Cardiac muscle cell (in vitro differentiated cells and primary cell): ENCODE data around the gene TENT5C. TPM values are rescaled to one million over a fixed set of nuclear protein-coding genes. Genes with fewer than 3 reads are reported as not detected.

ENCODE experiments used
- DNase-seq, 2 donors: peaks; one replicate each; pipeline versions ENCODE4 v3.0.0 to v3.0.0-alpha.2; 2010 to 2017; ENCODE audit warnings: low read depth in 1 of 2, low spot score in 1 of 2
- H3K27ac ChIP-seq: fragments of 200-600 bp; sonication (generic); 2 replicates; pipeline ENCODE4 v1.5.1; 2016
- H3K27me3 ChIP-seq: fragments of 200-600 bp; sonication (generic); 2 replicates; pipeline ENCODE4 v1.6.0; 2016; ENCODE audit warnings: control low read depth
- H3K36me3 ChIP-seq: fragments of 200-600 bp; sonication (generic); 2 replicates; pipeline ENCODE4 v1.5.1; 2016; ENCODE audit warnings: control low read depth
- H3K4me1 ChIP-seq: fragments of 200-600 bp; sonication (generic); 2 replicates; pipeline ENCODE4 v1.8.1; 2017; ENCODE audit warnings: low read depth, mild to moderate bottlenecking, mixed run types
- H3K4me3 ChIP-seq: fragments of 200-600 bp; sonication (generic); 2 replicates; pipeline ENCODE4 v1.5.1; 2016; ENCODE audit warnings: mild to moderate bottlenecking
- H3K9me3 ChIP-seq: fragments of 200-600 bp; sonication (generic); 2 replicates; pipeline ENCODE4 v1.5.1; 2017; ENCODE audit warnings: low read depth, mild to moderate bottlenecking, control low read depth
- polyA plus RNA-seq: library from polyadenylated mRNA; unstranded; fragments of >200 nt; fragmentation: Nextera tagmentation; extraction: Ambion mirVana; gene quantifications from 2 replicates; pipeline ENCODE4 v1.2.1, GENCODE V29; 2016
- total RNA-seq: library from RNA; depleted of rRNA; stranded (reverse); fragments of >200 nt; gene quantifications from 2 replicates; pipeline ENCODE4 v1.2.3, GENCODE V29; 2016
- TF ChIP-seq, protein P1 (sequence below): IDR thresholded peaks from 2 replicates; pipeline ENCODE4 v1.5.1; 2012; ENCODE audit warnings: low read depth, mild to moderate bottlenecking, low read length

TENT5C gene
- total and polyA plus RNA-seq, 2 experiments from 2014 or later: 0.63 to 1.1 TPM

DNA sequence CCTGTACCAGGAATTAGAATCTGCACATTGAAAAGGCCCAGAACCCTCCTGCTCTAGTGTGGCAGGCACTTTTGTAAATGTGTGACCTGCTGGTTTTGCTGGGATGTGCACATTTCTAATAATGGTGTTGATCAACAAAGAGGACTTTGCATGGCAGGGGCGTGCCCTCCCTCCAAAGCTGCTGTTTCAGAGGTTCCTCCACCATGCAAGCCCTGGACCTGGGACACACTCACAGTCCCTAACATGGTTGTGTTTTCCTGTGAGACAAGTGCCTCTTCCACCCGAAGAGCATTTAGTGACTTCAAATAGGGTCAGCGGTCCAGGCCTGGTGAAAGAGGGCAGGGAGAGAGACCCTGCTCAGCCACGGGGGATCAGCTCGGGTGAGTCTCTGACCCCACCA is 28.1 kb downstream of the TENT5C start:
- no peaks in the 10 kb centered on the region for H3K27me3 ChIP-seq
- H3K36me3 ChIP-seq: no peaks in the 10 kb centered on the region
- no peak overlapping the region for H3K4me3 ChIP-seq
- TF ChIP-seq, protein P1, sequence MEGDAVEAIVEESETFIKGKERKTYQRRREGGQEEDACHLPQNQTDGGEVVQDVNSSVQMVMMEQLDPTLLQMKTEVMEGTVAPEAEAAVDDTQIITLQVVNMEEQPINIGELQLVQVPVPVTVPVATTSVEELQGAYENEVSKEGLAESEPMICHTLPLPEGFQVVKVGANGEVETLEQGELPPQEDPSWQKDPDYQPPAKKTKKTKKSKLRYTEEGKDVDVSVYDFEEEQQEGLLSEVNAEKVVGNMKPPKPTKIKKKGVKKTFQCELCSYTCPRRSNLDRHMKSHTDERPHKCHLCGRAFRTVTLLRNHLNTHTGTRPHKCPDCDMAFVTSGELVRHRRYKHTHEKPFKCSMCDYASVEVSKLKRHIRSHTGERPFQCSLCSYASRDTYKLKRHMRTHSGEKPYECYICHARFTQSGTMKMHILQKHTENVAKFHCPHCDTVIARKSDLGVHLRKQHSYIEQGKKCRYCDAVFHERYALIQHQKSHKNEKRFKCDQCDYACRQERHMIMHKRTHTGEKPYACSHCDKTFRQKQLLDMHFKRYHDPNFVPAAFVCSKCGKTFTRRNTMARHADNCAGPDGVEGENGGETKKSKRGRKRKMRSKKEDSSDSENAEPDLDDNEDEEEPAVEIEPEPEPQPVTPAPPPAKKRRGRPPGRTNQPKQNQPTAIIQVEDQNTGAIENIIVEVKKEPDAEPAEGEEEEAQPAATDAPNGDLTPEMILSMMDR: no peak
- no peak overlapping the region for H3K27ac ChIP-seq
- H3K4me1 ChIP-seq: peaks cover 14% of the 10 kb centered on the region
- no peaks in the 10 kb centered on the region for H3K9me3 ChIP-seq
- DNase-seq: no peak

DNA sequence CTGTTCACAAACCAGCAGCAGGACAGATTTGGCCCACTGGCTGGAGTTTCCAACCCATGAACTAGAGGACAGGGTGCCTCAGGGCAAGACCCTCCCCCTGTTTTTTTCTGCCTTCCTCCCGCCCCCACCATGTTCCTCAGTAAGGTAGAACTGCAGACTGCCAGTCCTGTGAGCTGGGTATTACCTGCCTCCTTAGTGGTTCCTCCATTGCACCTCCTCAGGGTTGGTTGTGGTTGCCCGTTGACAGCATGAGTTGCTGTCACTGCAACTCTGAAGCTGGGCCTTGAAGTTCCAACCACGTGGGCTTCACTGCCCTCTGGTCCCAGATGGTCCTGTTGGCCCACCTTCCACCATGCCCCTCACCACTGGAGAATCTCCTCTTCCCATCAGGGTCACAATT is 28.8 kb downstream of the TENT5C start:
- TF ChIP-seq, protein P1: no peak
- H3K4me3 ChIP-seq: no peak overlapping the region
- H3K4me1 ChIP-seq: peaks cover 14% of the 10 kb centered on the region
- H3K9me3 ChIP-seq: no peaks in the 10 kb centered on the region
- DNase-seq: no peak
- no peaks in the 10 kb centered on the region for H3K27me3 ChIP-seq
- H3K27ac ChIP-seq: no peak overlapping the region
- no peaks in the 10 kb centered on the region for H3K36me3 ChIP-seq

DNA sequence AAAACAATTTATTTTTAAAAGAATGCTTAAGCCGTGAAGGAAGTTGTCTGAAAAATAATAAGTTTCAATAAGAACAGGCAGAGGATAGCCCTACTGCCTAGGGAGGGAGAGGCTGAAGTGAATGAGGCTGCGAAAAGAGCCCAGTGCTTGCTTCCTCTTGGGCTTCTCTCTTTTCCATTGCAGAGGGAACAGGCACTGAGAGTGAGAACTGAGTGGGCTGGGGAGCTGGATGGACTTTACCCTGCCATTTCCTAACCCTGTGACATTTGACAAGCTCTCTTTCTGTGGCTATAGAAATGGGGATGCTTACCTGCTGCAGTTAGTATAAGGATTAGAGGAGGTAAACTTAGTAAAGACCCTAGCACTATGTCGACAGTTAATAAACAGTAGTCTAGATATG is 30.0 kb downstream of the TENT5C start:
- DNase-seq: no peak
- Histone ChIP-seq H3K27ac (no peak overlapping the region), H3K4me3 (no peak overlapping the region), H3K36me3 (no peaks in the 10 kb centered on the region), H3K4me1 (peaks cover 12% of the 10 kb centered on the region), H3K27me3 (no peaks in the 10 kb centered on the region), H3K9me3 (no peaks in the 10 kb centered on the region)
- TF ChIP-seq, protein P1: no peak

DNA sequence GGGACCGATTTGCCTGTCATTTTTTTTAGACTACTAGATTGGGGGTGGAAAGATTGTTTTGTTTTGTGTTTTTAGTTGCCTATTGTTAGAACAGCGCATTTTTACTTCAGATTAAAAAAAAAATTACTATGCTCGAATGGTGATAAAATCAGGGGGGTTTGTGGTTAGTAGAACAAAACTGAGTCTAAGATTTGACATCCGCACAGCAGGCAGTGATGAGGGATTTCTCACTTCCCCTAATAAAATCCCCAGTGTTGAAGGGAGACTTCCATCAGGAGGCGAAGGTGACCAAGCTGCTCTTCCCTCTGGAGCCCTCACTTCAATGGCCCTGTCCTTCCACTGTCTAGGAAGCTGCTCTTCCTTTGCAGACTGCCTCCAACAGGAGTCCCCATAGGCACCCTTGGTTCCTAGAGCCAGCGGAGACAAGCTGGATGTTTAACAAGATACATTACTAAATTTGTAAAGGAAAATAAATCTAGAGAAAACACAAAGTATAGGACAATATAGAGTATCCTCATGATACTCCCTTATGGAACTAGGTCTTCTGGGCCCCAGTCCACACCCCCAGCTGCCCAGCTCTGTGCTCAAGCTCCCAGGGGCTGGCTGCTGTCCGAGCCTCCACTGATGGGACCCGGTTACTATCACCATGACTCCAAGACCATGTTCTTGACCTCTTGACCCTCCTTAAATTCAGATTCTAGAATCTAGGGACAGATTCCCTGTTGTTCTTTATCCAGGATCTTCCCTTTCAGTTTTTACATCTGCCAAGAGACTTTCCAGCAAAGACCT is 31.0 kb downstream of the TENT5C start:
- H3K4me3 ChIP-seq: no peak overlapping the region
- no peak overlapping the region for H3K27ac ChIP-seq
- peaks cover 3% of the 10 kb centered on the region for H3K4me1 ChIP-seq
- DNase-seq: no peak
- no peaks in the 10 kb centered on the region for H3K9me3 ChIP-seq
- H3K36me3 ChIP-seq: no peaks in the 10 kb centered on the region
- H3K27me3 ChIP-seq: no peaks in the 10 kb centered on the region
- TF ChIP-seq, protein P1: no peak

DNA sequence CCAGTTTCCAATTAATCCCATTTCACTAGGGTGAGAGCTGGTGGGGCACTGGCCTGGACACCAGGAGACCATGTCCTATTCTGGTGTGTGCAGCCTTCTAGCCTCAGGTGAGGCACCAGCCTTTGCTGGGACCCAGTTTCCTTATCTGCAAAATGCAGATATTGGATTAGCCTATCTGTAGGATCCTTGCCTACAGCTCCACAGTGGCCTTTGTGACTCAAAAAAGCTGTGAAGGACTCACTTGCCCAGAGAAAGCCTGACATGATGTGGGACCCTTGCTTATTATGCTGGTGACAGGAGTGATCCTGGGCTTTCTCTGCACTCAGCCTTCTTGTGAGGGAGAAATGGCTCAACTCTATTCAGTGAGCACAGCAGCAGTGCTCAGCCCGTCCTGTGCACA is 32.3 kb downstream of the TENT5C start:
- no peak for DNase-seq
- H3K27ac ChIP-seq: no peak overlapping the region
- no peaks in the 10 kb centered on the region for H3K9me3 ChIP-seq
- no peak overlapping the region for H3K4me3 ChIP-seq
- TF ChIP-seq, protein P1: no peak
- no peaks in the 10 kb centered on the region for H3K36me3 ChIP-seq
- no peaks in the 10 kb centered on the region for H3K4me1 ChIP-seq
- H3K27me3 ChIP-seq: no peaks in the 10 kb centered on the region
